Measurements from ENCODE around the gene RAB17.

DNA sequence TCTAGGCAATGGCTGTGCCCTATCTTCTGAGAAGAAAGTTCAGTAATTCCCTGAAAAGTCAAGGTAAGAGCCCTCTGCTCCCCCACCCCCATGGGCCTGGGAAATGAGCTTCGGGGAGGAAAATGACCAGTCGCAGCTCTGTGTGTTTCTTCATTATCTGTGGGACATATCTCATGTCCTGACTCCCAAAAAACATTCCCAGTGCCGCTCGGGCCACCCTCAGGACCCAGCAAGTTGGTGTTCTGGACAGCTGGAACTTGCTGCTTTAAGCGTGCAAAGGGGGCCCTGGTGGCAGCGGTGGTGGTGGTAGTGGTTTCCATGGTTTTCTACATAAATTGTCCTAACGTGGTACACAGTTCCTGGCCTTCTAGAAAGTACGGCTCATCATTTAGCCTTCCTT is 41.3 kb downstream of the RAB17 start:
- TF ChIP-seq, protein P1, sequence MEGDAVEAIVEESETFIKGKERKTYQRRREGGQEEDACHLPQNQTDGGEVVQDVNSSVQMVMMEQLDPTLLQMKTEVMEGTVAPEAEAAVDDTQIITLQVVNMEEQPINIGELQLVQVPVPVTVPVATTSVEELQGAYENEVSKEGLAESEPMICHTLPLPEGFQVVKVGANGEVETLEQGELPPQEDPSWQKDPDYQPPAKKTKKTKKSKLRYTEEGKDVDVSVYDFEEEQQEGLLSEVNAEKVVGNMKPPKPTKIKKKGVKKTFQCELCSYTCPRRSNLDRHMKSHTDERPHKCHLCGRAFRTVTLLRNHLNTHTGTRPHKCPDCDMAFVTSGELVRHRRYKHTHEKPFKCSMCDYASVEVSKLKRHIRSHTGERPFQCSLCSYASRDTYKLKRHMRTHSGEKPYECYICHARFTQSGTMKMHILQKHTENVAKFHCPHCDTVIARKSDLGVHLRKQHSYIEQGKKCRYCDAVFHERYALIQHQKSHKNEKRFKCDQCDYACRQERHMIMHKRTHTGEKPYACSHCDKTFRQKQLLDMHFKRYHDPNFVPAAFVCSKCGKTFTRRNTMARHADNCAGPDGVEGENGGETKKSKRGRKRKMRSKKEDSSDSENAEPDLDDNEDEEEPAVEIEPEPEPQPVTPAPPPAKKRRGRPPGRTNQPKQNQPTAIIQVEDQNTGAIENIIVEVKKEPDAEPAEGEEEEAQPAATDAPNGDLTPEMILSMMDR (IDR thresholded peaks at IDR 0.05): no peak
- TF ChIP-seq POLR2A (IDR thresholded peaks at IDR 0.05): no peak
- no peak for TF ChIP-seq POLR2AphosphoS5 (IDR thresholded peaks at IDR 0.05)
